Panc1 (cell line): Measurements from ENCODE around the gene LRRC34. TPM values are rescaled to one million over a fixed set of nuclear protein-coding genes. Genes with fewer than 3 reads are reported as not detected.

Experiments
- ATAC-seq: fragments of 200-7000 bp; cut with Tn5 transposase; 2 replicates; pipeline ENCODE4 v1.9.1; 2020; ENCODE audit warnings: mild to moderate bottlenecking, moderate library complexity
- BruUV-seq: library from RNA; stranded (reverse); fragments of 400-500 nt; replicated peaks from 2 replicates; lab custom pipeline; 2021; lab: Mats Ljungman, UMichigan
- CTCF ChIA-PET: fragments of 300-600 bp; sonication (Branson Sonifier 250); formaldehyde crosslinking; loops from one replicate; lab custom pipeline; 2022; ENCODE audit warnings: antibody characterized with exemption; lab: Charles Lee
- POLR2A ChIA-PET: fragments of 300-600 bp; sonication (Branson Sonifier 250); formaldehyde crosslinking; loops from one replicate; lab custom pipeline; 2022; ENCODE audit warnings: antibody characterized with exemption; lab: Charles Lee
- DNase-seq: peaks from one replicate; pipeline ENCODE4 v3.0.0-alpha.2; 2010; ENCODE audit warnings: low read depth, low spot score
- H3K27ac ChIP-seq: 2 replicates; pipeline ENCODE4 v1.5.1; 2011; ENCODE audit warnings: mild to moderate bottlenecking, low read length, inconsistent platforms
- H3K27me3 ChIP-seq: fragments of 200-500 bp; sonication (Bioruptor generic); 2 replicates; pipeline ENCODE4 v1.6.0; 2014; ENCODE audit warnings: low read length, inconsistent platforms; ENCODE audit not compliant: control insufficient read depth, insufficient read depth
- H3K36me3 ChIP-seq: fragments of 200-500 bp; sonication (Bioruptor generic); 2 replicates; pipeline ENCODE4 v1.5.1; 2014; ENCODE audit warnings: inconsistent platforms, mild to moderate bottlenecking, low read length, moderate library complexity; ENCODE audit not compliant: control insufficient read depth, insufficient read depth
- H3K4me1 ChIP-seq: 2 replicates; pipeline ENCODE4 v1.5.1; 2011; ENCODE audit warnings: inconsistent platforms, mild to moderate bottlenecking, low read length, moderate library complexity; ENCODE audit not compliant: control insufficient read depth, insufficient read depth
- H3K4me3 ChIP-seq, 2 experiments: 2 replicates each; pipeline ENCODE4 v1.5.1; 2011 to 2012; ENCODE audit warnings: low read depth in 2 of 2, low read length in 2 of 2, mild to moderate bottlenecking in 2 of 2, inconsistent platforms in 1 of 2, moderate library complexity in 1 of 2
- H3K9me3 ChIP-seq: fragments of 200-500 bp; sonication (Bioruptor generic); 2 replicates; pipeline ENCODE4 v1.5.1; 2014; ENCODE audit warnings: low read depth, mild to moderate bottlenecking, inconsistent platforms, low read length, moderate library complexity; ENCODE audit not compliant: control insufficient read depth, insufficient read depth
- POLR2AphosphoS5 ChIP-seq: IDR thresholded peaks from 2 replicates; pipeline ENCODE4 v1.6.1; 2012; ENCODE audit warnings: mild to moderate bottlenecking, low read depth, low read length, moderate library complexity
- REST ChIP-seq, 2 experiments: IDR thresholded peaks; 2 replicates each; pipeline ENCODE4 v1.6.1; 2011 to 2012; ENCODE audit warnings: low read depth in 2 of 2, control low read depth in 1 of 2, low read length in 1 of 2, mild to moderate bottlenecking in 1 of 2, moderate library complexity in 1 of 2; ENCODE audit not compliant: insufficient read depth in 1 of 2
- SIN3A ChIP-seq: IDR thresholded peaks from 2 replicates; pipeline ENCODE4 v1.6.1; 2012; ENCODE audit warnings: low read depth, mild to moderate bottlenecking, low read length, moderate library complexity, borderline replicate concordance; ENCODE audit not compliant: insufficient read depth
- TCF7L2 ChIP-seq: IDR thresholded peaks from 2 replicates; pipeline ENCODE4 v1.6.1; 2011; ENCODE audit warnings: mild to moderate bottlenecking, low read depth, low read length, inconsistent platforms
- in situ Hi-C: cut with HindIII; loops from 2 replicates; pipeline ENCODE4 v1.10.0; 2016; ENCODE audit warnings: low sequenced_read_pairs, low pct_unique_long_range_greater_than_20kb
- intact Hi-C: fragments of 100-400 bp; cut with micrococcal nuclease; formaldehyde crosslinking; loops from one replicate; pipeline ENCODE4 v1.10.0; 2022; ENCODE audit not compliant: unreplicated experiment
- total RNA-seq: library from RNA; stranded (reverse); gene quantifications from one replicate; pipeline ENCODE4 v1.2.1, GENCODE V29; 2021; ENCODE audit not compliant: unreplicated experiment
- TF ChIP-seq, protein P1 (sequence below): fragments of 450-650 bp; IDR thresholded peaks from 2 replicates; pipeline ENCODE4 v1.5.1; 2017; ENCODE audit warnings: mild to moderate bottlenecking

The LRRC34 gene
- total RNA-seq, 1 experiment from 2014 or later = 1.2 TPM

- Histone ChIP-seq H3K4me3 (peak overlapping the region; percentile 35 to 62), H3K27ac (no peak overlapping the region), H3K4me1 (no peaks in the 10 kb centered on the region), H3K9me3 (no peaks in the 10 kb centered on the region), H3K27me3 (peaks cover 31% of the 10 kb centered on the region), H3K36me3 (no peaks in the 10 kb centered on the region)
- in situ Hi-C loops (no loop called here), intact Hi-C loops (no loop called here)
- DNase-seq = no peak
- BruUV-seq = no TSS peak
- TF ChIP-seq POLR2AphosphoS5 = no peak
- TF ChIP-seq, protein P1, sequence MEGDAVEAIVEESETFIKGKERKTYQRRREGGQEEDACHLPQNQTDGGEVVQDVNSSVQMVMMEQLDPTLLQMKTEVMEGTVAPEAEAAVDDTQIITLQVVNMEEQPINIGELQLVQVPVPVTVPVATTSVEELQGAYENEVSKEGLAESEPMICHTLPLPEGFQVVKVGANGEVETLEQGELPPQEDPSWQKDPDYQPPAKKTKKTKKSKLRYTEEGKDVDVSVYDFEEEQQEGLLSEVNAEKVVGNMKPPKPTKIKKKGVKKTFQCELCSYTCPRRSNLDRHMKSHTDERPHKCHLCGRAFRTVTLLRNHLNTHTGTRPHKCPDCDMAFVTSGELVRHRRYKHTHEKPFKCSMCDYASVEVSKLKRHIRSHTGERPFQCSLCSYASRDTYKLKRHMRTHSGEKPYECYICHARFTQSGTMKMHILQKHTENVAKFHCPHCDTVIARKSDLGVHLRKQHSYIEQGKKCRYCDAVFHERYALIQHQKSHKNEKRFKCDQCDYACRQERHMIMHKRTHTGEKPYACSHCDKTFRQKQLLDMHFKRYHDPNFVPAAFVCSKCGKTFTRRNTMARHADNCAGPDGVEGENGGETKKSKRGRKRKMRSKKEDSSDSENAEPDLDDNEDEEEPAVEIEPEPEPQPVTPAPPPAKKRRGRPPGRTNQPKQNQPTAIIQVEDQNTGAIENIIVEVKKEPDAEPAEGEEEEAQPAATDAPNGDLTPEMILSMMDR = no peak
- no peak for TF ChIP-seq SIN3A
- no peak for TF ChIP-seq TCF7L2
- no peak for TF ChIP-seq REST (IDR thresholded peaks at IDR 0.05; ENCODE audit: insufficient read depth in 1 of 2, low read depth in 2 of 2, low read length in 1 of 2)
- ChIA-PET CTCF (no interaction called here), POLR2A (no interaction called here)
- peak; percentile 25; the same call in 1 of the 2 replicates for ATAC-seq
These were observed 9.4 kb upstream of the LRRC34 start for GRCh38 chr3:169822091-169822490.

DNA sequence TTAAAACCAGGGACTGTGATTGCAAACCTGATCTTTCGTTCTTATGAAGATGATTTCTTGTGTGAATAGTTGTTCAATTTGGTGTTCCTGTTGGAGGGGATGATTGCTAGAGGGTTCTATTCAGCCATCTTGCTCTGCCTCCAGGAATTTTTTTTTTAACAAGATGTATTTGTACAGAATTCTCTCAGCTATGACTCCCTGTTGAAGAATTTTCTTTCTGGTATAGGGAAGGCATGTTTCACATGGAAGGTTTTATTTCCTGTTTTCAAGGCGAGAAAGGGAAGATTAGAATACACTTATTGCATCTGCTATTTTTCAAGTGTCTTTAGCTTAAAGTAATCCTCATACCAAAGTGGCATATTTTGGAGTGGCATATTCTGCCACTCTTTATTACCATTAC, 5.6 kb upstream of the LRRC34 start:
- Histone ChIP-seq H3K9me3 (no peaks in the 10 kb centered on the region), H3K36me3 (no peaks in the 10 kb centered on the region), H3K27me3 (peaks cover 31% of the 10 kb centered on the region), H3K4me3 (no peak overlapping the region), H3K4me1 (peaks cover 7% of the 10 kb centered on the region; the same call in 1 of the 2 replicates), H3K27ac (no peak overlapping the region)
- POLR2A ChIA-PET = no interaction called here
- no peak for ATAC-seq
- no peak for TF ChIP-seq REST (IDR thresholded peaks at IDR 0.05; ENCODE audit: insufficient read depth in 1 of 2, low read depth in 2 of 2, low read length in 1 of 2)
- no TSS peak for BruUV-seq
- CTCF ChIA-PET = no interaction called here
- intact Hi-C loops (no loop called here), in situ Hi-C loops (no loop called here)
- no peak for DNase-seq
